GM23338 (cell line): Measurements from ENCODE around the gene NEK7. TPM values are rescaled to one million over a fixed set of nuclear protein-coding genes. Genes with fewer than 3 reads are reported as not detected.

Source experiments
- ATAC-seq: fragments of 200-7000 bp; cut with Tn5 transposase; 3 replicates; pipeline ENCODE4 v1.9.1; 2020
- DNase-seq: peaks from one replicate; pipeline ENCODE4 v3.0.0-alpha.2; 2015; ENCODE audit warnings: low spot score
- H2AFZ ChIP-seq: fragments of 200-600 bp; sonication (generic); 2 replicates; pipeline ENCODE4 v1.8.0; 2016; ENCODE audit warnings: antibody characterized with exemption, mild to moderate bottlenecking, moderate library complexity
- H3F3A ChIP-seq: fragments of 200-600 bp; sonication (generic); replicated peaks from 2 replicates; pipeline ENCODE4 v1.8.0; 2017; ENCODE audit warnings: antibody characterized with exemption, mixed run types, low read depth
- H3K27ac ChIP-seq: fragments of 200-600 bp; sonication (generic); 2 replicates; pipeline ENCODE4 v1.6.1; 2016; ENCODE audit warnings: low read depth
- H3K27me3 ChIP-seq: fragments of 200-600 bp; sonication (generic); 2 replicates; pipeline ENCODE4 v1.8.0; 2016; ENCODE audit warnings: mild to moderate bottlenecking, mixed run types, moderate library complexity; ENCODE audit not compliant: insufficient read depth
- H3K36me3 ChIP-seq: fragments of 200-600 bp; sonication (generic); 2 replicates; pipeline ENCODE4 v1.8.0; 2016; ENCODE audit warnings: mild to moderate bottlenecking; ENCODE audit not compliant: insufficient read depth
- H3K4me1 ChIP-seq: fragments of 200-600 bp; sonication (generic); 2 replicates; pipeline ENCODE4 v1.8.0; 2016; ENCODE audit warnings: mild to moderate bottlenecking, moderate library complexity; ENCODE audit not compliant: insufficient read depth
- H3K4me2 ChIP-seq: fragments of 200-600 bp; sonication (generic); 2 replicates; pipeline ENCODE4 v1.7.1; 2017; ENCODE audit warnings: mixed run types
- H3K4me3 ChIP-seq: fragments of 200-600 bp; sonication (generic); 2 replicates; pipeline ENCODE4 v1.6.1; 2016; ENCODE audit warnings: mixed run types
- H3K79me2 ChIP-seq: fragments of 200-600 bp; sonication (generic); replicated peaks from 2 replicates; pipeline ENCODE4 v1.8.0; 2017; ENCODE audit warnings: mild to moderate bottlenecking; ENCODE audit not compliant: insufficient read depth
- H3K9me2 ChIP-seq: fragments of 200-600 bp; sonication (generic); 2 replicates; pipeline ENCODE4 v1.8.0; 2017; ENCODE audit not compliant: insufficient read depth
- H4K20me1 ChIP-seq: fragments of 200-600 bp; sonication (generic); replicated peaks from 2 replicates; pipeline ENCODE4 v1.8.0; 2017; ENCODE audit warnings: mild to moderate bottlenecking; ENCODE audit not compliant: insufficient read depth
- H3K27ac Mint-ChIP-seq: 2 replicates; pipeline ENCODE4 v1.8.0; 2020; ENCODE audit warnings: inconsistent platforms, mild to moderate bottlenecking, moderate library complexity, mixed read lengths
- H3K27me3 Mint-ChIP-seq: 3 replicates; pipeline ENCODE4 v1.8.0; 2022; ENCODE audit warnings: low read depth, mild to moderate bottlenecking, moderate library complexity, mixed read lengths, inconsistent platforms; ENCODE audit not compliant: insufficient read depth, poor library complexity
- H3K36me3 Mint-ChIP-seq: 3 replicates; pipeline ENCODE4 v1.8.0; 2021; ENCODE audit warnings: low read depth, mild to moderate bottlenecking, inconsistent platforms, moderate library complexity, mixed read lengths
- H3K4me1 Mint-ChIP-seq: 3 replicates; pipeline ENCODE4 v1.8.0; 2020; ENCODE audit warnings: mild to moderate bottlenecking, inconsistent platforms, mixed read lengths
- H3K4me3 Mint-ChIP-seq: 3 replicates; pipeline ENCODE4 v1.8.0; 2021; ENCODE audit warnings: moderate library complexity, mild to moderate bottlenecking, inconsistent platforms, mixed read lengths
- H3K9me3 Mint-ChIP-seq: 3 replicates; pipeline ENCODE4 v1.8.0; 2020; ENCODE audit warnings: moderate library complexity, mild to moderate bottlenecking, inconsistent platforms, mixed read lengths
- CREB1 ChIP-seq: fragments of 250-450 bp; sonication (Bioruptor Pico); IDR thresholded peaks from 2 replicates; pipeline ENCODE4 v1.5.0; 2020; ENCODE audit warnings: low read depth, mild to moderate bottlenecking, moderate library complexity
- ETS1 ChIP-seq: IDR thresholded peaks from 2 replicates; pipeline ENCODE4 v1.6.1; 2016; ENCODE audit warnings: antibody characterized with exemption
- EZH2 ChIP-seq: fragments of 200-600 bp; sonication (generic); IDR thresholded peaks from one replicate; pipeline ENCODE4 v1.8.0; 2017; ENCODE audit warnings: antibody characterized with exemption, mild to moderate bottlenecking, low read depth; ENCODE audit not compliant: unreplicated experiment
- EZH2phosphoT487 ChIP-seq: fragments of 200-600 bp; sonication (generic); IDR thresholded peaks from one replicate; pipeline ENCODE4 v1.8.1; 2018; ENCODE audit warnings: antibody characterized with exemption; ENCODE audit not compliant: unreplicated experiment
- JUNB ChIP-seq: IDR thresholded peaks from one replicate; pipeline ENCODE4 v1.6.1; 2016; ENCODE audit warnings: antibody characterized with exemption; ENCODE audit not compliant: unreplicated experiment
- NANOG ChIP-seq: IDR thresholded peaks from 2 replicates; pipeline ENCODE4 v1.6.1; 2016; ENCODE audit warnings: antibody characterized with exemption, borderline replicate concordance
- POLR2AphosphoS5 ChIP-seq: IDR thresholded peaks from 2 replicates; pipeline ENCODE4 v1.6.1; 2016; ENCODE audit warnings: antibody characterized with exemption, low read depth
- STAT1 ChIP-seq: IDR thresholded peaks from one replicate; pipeline ENCODE4 v1.6.1; 2016; ENCODE audit warnings: antibody characterized with exemption; ENCODE audit not compliant: unreplicated experiment
- ZNF114 ChIP-seq: fragments of 250-450 bp; sonication (Bioruptor Pico); IDR thresholded peaks from 2 replicates; pipeline ENCODE4 v1.5.0; 2020; ENCODE audit warnings: mild to moderate bottlenecking, moderate library complexity
- ZNF331 ChIP-seq: fragments of 250-450 bp; sonication (Bioruptor Pico); IDR thresholded peaks from 2 replicates; pipeline ENCODE4 v1.5.0; 2020; ENCODE audit warnings: low read depth, mild to moderate bottlenecking, moderate library complexity
- polyA plus RNA-seq: library from polyadenylated mRNA; unstranded; fragments of >200 nt; fragmentation: Nextera tagmentation; extraction: Ambion mirVana; gene quantifications from 2 replicates; pipeline ENCODE4 v1.2.1, GENCODE V29; 2016
- total RNA-seq: library from RNA; depleted of rRNA; stranded (reverse); fragments of >200 nt; shearing (Covaris generic); gene quantifications from 2 replicates; pipeline ENCODE4 v1.2.3, GENCODE V29; 2014
- TF ChIP-seq, protein P1 (sequence below): fragments of 250-450 bp; sonication (Bioruptor Pico); IDR thresholded peaks from 2 replicates; pipeline ENCODE4 v1.5.0; 2020; ENCODE audit warnings: mild to moderate bottlenecking, moderate library complexity
- TF ChIP-seq, protein P2 (sequence below): IDR thresholded peaks from one replicate; pipeline ENCODE4 v1.6.1; 2018; ENCODE audit warnings: antibody characterized with exemption; ENCODE audit not compliant: unreplicated experiment
- TF ChIP-seq, protein P3 (sequence below), 2 experiments: fragments of 200-600 bp in 1 of 2; sonication (generic) in 1 of 2; conservative IDR thresholded peaks; 2 replicates each; pipeline versions ENCODE4 v1.5.1 to v1.6.1; 2016 to 2017; ENCODE audit warnings: antibody characterized with exemption in 2 of 2, low read depth in 2 of 2, mild to moderate bottlenecking in 2 of 2, moderate library complexity in 1 of 2

NEK7 gene
- total and polyA plus RNA-seq, 2 experiments from 2014 or later, result 4.8 to 15.3 TPM

DNA sequence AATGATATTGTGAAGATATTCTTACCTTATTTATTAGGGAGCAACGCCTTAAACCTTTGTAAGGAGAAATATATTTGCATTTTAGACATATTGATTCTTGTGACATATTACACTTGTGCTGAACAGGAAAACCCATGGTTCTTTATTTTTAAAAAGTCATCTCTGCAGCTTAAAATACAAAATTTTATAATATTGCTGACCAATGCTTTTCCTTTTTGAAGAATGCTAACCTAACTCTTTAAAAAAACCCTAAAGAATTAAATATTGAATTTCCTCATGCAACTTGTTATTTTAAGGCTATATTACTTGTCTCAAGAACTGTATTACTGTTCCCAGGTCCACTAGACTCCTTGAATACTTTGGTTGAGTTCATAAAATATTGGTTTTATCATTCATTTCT, 99.0 kb downstream of the NEK7 start:
- Histone ChIP-seq H3K4me3 (no peak overlapping the region), H3K79me2 (peaks cover 13% of the 10 kb centered on the region)

More for the DNA sequence above, 99.0 kb downstream of the NEK7 start:
- DNase-seq (no peak), ATAC-seq (no peak)
- H4K20me1 ChIP-seq, result no peaks in the 10 kb centered on the region
- peak overlapping the region; percentile 40; the same call in 1 of the 2 replicates for H3K27ac ChIP-seq
- peak overlapping the region; percentile 73 for H3K27ac Mint-ChIP-seq
- H2AFZ ChIP-seq, result no peak overlapping the region
- H3F3A ChIP-seq, result no peaks in the 10 kb centered on the region
- H3K9me3 Mint-ChIP-seq, result no peaks in the 10 kb centered on the region
- no peaks in the 10 kb centered on the region for H3K36me3 Mint-ChIP-seq
- H3K9me2 ChIP-seq, result no peaks in the 10 kb centered on the region
- H3K4me1 ChIP-seq, result peaks cover 30% of the 10 kb centered on the region
- TF ChIP-seq, protein P1, sequence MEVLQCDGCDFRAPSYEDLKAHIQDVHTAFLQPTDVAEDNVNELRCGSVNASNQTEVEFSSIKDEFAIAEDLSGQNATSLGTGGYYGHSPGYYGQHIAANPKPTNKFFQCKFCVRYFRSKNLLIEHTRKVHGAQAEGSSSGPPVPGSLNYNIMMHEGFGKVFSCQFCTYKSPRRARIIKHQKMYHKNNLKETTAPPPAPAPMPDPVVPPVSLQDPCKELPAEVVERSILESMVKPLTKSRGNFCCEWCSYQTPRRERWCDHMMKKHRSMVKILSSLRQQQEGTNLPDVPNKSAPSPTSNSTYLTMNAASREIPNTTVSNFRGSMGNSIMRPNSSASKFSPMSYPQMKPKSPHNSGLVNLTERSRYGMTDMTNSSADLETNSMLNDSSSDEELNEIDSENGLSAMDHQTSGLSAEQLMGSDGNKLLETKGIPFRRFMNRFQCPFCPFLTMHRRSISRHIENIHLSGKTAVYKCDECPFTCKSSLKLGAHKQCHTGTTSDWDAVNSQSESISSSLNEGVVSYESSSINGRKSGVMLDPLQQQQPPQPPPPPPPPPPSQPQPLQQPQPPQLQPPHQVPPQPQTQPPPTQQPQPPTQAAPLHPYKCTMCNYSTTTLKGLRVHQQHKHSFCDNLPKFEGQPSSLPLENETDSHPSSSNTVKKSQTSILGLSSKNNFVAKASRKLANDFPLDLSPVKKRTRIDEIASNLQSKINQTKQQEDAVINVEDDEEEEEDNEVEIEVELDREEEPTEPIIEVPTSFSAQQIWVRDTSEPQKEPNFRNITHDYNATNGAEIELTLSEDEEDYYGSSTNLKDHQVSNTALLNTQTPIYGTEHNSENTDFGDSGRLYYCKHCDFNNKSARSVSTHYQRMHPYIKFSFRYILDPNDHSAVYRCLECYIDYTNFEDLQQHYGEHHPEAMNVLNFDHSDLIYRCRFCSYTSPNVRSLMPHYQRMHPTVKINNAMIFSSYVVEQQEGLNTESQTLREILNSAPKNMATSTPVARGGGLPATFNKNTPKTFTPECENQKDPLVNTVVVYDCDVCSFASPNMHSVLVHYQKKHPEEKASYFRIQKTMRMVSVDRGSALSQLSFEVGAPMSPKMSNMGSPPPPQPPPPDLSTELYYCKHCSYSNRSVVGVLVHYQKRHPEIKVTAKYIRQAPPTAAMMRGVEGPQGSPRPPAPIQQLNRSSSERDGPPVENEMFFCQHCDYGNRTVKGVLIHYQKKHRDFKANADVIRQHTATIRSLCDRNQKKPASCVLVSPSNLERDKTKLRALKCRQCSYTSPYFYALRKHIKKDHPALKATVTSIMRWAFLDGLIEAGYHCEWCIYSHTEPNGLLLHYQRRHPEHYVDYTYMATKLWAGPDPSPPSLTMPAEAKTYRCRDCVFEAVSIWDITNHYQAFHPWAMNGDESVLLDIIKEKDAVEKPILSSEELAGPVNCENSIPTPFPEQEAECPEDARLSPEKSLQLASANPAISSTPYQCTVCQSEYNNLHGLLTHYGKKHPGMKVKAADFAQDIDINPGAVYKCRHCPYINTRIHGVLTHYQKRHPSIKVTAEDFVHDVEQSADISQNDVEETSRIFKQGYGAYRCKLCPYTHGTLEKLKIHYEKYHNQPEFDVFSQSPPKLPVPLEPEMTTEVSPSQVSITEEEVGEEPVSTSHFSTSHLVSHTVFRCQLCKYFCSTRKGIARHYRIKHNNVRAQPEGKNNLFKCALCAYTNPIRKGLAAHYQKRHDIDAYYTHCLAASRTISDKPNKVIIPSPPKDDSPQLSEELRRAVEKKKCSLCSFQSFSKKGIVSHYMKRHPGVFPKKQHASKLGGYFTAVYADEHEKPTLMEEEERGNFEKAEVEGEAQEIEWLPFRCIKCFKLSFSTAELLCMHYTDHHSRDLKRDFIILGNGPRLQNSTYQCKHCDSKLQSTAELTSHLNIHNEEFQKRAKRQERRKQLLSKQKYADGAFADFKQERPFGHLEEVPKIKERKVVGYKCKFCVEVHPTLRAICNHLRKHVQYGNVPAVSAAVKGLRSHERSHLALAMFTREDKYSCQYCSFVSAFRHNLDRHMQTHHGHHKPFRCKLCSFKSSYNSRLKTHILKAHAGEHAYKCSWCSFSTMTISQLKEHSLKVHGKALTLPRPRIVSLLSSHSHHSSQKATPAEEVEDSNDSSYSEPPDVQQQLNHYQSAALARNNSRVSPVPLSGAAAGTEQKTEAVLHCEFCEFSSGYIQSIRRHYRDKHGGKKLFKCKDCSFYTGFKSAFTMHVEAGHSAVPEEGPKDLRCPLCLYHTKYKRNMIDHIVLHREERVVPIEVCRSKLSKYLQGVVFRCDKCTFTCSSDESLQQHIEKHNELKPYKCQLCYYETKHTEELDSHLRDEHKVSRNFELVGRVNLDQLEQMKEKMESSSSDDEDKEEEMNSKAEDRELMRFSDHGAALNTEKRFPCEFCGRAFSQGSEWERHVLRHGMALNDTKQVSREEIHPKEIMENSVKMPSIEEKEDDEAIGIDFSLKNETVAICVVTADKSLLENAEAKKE (CRISPR knock-in tag), result no peak
- TF ChIP-seq ETS1, result no peak
- TF ChIP-seq CREB1 (CRISPR knock-in tag), result no peak
- no peak for TF ChIP-seq NANOG
- no peak for TF ChIP-seq ZNF114
- TF ChIP-seq, protein P2, sequence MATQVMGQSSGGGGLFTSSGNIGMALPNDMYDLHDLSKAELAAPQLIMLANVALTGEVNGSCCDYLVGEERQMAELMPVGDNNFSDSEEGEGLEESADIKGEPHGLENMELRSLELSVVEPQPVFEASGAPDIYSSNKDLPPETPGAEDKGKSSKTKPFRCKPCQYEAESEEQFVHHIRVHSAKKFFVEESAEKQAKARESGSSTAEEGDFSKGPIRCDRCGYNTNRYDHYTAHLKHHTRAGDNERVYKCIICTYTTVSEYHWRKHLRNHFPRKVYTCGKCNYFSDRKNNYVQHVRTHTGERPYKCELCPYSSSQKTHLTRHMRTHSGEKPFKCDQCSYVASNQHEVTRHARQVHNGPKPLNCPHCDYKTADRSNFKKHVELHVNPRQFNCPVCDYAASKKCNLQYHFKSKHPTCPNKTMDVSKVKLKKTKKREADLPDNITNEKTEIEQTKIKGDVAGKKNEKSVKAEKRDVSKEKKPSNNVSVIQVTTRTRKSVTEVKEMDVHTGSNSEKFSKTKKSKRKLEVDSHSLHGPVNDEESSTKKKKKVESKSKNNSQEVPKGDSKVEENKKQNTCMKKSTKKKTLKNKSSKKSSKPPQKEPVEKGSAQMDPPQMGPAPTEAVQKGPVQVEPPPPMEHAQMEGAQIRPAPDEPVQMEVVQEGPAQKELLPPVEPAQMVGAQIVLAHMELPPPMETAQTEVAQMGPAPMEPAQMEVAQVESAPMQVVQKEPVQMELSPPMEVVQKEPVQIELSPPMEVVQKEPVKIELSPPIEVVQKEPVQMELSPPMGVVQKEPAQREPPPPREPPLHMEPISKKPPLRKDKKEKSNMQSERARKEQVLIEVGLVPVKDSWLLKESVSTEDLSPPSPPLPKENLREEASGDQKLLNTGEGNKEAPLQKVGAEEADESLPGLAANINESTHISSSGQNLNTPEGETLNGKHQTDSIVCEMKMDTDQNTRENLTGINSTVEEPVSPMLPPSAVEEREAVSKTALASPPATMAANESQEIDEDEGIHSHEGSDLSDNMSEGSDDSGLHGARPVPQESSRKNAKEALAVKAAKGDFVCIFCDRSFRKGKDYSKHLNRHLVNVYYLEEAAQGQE, result no peak
- TF ChIP-seq JUNB, result no peak
- no peak for TF ChIP-seq EZH2phosphoT487
- TF ChIP-seq STAT1, result no peak
- TF ChIP-seq, protein P3, sequence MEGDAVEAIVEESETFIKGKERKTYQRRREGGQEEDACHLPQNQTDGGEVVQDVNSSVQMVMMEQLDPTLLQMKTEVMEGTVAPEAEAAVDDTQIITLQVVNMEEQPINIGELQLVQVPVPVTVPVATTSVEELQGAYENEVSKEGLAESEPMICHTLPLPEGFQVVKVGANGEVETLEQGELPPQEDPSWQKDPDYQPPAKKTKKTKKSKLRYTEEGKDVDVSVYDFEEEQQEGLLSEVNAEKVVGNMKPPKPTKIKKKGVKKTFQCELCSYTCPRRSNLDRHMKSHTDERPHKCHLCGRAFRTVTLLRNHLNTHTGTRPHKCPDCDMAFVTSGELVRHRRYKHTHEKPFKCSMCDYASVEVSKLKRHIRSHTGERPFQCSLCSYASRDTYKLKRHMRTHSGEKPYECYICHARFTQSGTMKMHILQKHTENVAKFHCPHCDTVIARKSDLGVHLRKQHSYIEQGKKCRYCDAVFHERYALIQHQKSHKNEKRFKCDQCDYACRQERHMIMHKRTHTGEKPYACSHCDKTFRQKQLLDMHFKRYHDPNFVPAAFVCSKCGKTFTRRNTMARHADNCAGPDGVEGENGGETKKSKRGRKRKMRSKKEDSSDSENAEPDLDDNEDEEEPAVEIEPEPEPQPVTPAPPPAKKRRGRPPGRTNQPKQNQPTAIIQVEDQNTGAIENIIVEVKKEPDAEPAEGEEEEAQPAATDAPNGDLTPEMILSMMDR (conservative IDR thresholded peaks at IDR 0.05; ENCODE audit: low read depth in 2 of 2), result no peak
- TF ChIP-seq POLR2AphosphoS5, result no peak
- TF ChIP-seq EZH2, result no peak
- no peak for TF ChIP-seq ZNF331 (CRISPR knock-in tag)
- no peak overlapping the region for H3K4me3 Mint-ChIP-seq
- H3K36me3 ChIP-seq, result no peaks in the 10 kb centered on the region
- H3K4me2 ChIP-seq, result peak overlapping the region; percentile 55
- no peaks in the 10 kb centered on the region for H3K27me3 ChIP-seq
- H3K27me3 Mint-ChIP-seq, result peaks cover 2% of the 10 kb centered on the region
- peaks cover 34% of the 10 kb centered on the region for H3K4me1 Mint-ChIP-seq
